GM19240 (cell line): ENCODE results near the gene PSD4.

ENCODE experiments used
- DNase-seq: peaks from one replicate; pipeline ENCODE4 v3.0.0; 2011; ENCODE audit warnings: low spot score; ENCODE audit not compliant: insufficient read length

The PSD4 gene

DNA sequence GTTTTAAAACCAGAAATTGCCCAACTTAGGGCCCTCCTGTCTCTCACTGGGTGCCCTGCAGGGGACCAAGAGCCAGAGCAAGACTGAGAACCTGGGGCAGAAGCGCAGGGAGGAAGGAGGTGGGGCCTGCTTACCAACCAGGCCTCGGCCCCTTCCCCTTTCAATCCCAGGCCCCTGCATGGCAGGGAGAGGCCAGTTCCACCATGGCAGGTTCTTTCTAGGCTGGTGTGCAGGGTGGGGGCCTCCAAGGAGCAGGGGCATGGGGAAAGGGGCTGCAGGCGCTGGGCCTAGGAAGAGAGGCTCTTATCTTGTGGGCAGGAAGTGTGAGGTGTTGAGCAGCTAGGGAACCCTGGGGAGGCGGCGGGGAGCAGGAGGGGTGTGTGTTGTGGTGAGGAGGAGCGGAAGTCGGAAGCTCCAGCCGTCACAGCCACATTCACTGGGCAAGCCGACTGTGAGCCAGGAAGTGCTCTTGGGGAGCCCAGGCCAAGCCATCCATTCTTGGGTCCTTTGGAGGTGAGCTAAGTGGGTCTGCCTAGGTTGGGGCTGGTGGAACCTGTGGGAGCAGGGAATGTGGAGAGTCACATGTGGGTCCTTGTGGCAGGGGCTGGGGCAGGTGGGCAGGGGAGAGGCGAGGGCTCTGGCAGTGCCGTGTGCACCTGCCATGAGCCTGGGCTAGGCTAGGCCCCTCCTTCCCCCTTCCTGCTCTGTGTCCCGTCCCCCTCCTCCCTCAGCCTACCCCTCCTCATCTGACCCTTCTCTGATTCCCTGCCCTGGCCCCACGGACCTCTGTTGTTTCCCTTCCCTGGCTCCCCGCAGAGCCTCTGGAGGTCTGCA is at the start of gene PSD4:
Gene PSD4 (plus strand): TSS at position 430 of the 834 bp plus-strand sequence. CDS start 8,486 bp downstream, outside the sequence.
- DNase-seq, result peak; percentile 84

DNA sequence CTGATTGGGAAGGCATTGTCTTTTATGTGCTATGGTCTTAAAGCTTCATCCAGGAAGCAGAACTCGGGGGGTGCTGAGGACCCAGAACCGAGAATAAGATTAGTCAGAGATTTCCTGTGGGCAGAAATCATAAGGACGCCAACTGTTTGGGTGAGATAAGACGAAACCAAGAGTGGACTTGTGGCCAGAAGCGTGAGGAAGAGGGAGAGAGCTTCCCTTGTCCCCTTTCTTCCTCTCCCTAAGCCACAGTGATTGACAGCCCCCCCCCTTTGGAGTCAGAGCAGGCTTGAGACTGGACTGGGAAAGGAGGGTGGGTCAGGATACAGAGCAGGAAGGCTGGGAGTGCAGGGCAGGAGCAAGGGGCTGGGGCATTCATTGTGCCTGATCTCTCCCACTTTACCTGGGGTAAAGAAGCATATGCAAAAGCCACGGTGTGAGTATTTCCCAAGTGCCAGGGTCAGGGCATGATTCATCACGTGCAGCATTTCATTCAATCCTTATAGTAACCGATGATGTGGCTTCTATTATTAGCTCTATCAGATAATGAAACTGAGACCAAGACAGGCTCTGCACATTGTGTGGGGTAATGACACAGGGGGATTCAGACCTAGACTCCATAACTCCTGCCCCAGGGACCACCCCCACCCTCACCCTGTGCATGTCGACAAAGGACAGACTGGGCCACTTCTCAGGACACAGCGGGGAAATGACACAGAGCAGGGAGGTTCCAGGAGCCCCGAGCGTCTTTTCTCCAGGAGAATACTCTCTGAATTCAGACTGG is 49.4 kb upstream of the PSD4 start:
- peak; percentile 32 for DNase-seq

DNA sequence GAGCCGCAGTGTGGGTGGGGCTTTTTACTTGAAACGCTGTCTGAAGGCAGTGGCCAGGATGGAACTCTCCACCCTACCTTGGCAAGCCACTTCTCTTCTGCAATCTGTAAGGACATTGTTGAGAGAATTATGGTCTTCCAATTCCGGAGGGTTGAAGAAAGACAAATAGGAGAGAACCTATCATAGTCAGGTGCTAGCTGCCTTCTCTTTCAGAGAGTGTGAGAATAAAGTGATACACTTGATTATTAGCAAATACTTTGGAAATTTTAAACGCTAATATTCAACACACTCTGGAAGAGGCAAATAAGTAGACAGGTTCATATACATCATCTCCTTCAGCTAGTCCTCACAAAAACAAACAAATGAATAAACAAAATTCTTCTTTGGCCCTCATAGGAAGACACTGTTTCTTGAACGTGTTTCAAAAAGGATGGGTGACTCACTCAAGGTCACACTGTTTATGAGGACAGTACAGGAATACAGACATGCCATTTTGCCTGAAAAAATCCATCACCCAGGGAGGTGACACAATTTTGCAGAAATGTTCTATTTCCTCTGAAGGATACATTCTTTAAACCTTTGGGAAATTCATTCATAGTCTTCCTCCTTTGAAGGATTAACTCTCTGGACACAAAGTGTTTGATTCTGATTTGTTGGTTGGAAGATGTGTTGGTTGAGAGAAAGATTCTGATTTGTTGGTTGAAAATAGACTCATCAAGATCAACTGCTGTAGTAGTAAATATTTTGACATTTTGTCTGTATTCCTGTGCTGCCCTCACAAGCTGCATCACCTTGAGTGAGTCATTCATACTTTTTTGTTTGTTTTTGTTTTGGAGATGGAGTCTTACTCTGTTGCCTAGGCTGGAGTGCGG is 48.6 kb upstream of the PSD4 start:
- DNase-seq, result no peak

DNA sequence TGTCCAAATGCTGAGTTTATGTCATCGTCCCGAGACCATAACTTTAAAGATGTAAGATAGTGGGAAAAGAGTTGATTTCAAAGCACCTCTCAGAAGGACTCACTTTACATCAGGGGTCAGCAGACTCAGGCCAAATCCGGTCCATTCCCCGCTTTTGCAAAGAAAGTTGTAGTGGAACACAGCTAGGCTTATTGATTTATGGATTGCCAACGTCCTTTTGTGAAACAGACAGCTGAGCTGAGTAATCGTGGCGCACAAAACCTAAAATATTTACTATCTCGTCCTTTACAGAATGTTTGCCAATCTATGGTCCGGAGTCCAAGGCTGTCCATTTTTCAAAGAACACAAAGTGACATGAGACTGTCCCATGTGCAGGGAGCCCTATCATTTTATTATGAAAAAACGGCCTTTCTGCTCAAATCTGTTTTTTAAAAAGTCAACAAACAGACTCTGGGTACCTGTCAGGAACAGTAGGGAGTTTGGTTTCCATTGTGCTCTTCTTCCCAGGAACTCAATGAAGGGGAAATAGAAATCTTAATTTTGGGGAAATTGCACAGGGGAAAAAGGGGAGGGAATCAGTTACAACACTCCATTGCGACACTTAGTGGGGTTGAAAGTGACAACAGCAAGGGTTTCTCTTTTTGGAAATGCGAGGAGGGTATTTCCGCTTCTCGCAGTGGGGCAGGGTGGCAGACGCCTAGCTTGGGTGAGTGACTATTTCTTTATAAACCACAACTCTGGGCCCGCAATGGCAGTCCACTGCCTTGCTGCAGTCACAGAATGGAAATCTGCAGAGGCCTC is 46.7 kb upstream of the PSD4 start, which contains the start of gene IL1RN:
Gene IL1RN (plus strand): TSS at position 754 of the 801 bp plus-strand sequence. CDS start 27 bp downstream, at position 781.
- no peak for DNase-seq

DNA sequence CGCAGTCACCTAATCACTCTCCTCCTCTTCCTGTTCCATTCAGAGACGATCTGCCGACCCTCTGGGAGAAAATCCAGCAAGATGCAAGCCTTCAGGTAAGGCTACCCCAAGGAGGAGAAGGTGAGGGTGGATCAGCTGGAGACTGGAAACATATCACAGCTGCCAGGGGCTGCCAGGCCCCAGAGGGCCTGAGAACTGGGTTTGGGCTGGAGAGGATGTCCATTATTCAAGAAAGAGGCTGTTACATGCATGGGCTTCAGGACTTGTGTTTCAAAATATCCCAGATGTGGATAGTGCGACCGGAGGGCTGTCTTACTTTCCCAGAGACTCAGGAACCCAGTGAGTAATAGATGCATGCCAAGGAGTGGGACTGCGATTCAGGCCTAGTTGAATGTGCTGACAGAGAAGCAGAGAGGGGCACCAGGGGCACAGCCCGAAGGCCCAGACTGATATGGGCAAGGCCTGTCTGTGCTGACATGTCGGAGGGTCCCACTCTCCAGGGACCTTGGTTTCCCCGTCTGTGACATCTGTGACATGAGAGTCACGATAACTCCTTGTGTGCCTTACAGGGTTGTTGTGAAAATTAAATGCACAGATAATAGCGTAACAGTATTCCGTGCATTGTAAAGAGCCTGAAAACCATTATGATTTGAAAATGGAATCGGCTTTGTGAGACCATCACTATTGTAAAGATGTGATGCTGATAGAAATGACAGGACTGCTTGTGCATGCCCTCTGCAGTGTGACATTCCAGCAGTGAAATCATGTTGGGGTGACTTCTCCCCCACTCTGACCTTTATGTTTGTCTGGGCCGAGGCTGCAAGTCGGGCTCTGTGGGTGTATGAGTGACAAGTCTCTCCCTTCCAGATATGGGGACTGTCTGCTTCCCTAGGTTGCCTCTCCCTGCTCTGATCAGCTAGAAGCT is 45.9 kb upstream of the PSD4 start:
- no peak for DNase-seq

DNA sequence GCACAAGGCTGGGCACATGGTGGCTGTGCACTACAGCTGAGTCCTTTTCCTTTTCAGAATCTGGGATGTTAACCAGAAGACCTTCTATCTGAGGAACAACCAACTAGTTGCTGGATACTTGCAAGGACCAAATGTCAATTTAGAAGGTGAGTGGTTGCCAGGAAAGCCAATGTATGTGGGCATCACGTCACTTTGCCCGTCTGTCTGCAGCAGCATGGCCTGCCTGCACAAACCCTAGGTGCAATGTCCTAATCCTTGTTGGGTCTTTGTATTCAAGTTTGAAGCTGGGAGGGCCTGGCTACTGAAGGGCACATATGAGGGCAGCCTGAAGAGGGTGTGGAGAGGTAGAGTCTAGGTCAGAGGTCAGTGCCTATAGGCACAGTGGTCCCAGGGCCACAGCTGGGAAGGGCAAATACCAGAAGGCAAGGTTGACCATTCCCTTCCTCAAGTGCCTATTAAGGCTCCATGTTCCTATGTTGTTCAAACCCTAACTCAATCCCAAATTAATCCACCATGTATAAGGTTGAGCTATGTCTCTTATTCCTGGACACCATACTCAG is 44.2 kb upstream of the PSD4 start:
- no peak for DNase-seq

DNA sequence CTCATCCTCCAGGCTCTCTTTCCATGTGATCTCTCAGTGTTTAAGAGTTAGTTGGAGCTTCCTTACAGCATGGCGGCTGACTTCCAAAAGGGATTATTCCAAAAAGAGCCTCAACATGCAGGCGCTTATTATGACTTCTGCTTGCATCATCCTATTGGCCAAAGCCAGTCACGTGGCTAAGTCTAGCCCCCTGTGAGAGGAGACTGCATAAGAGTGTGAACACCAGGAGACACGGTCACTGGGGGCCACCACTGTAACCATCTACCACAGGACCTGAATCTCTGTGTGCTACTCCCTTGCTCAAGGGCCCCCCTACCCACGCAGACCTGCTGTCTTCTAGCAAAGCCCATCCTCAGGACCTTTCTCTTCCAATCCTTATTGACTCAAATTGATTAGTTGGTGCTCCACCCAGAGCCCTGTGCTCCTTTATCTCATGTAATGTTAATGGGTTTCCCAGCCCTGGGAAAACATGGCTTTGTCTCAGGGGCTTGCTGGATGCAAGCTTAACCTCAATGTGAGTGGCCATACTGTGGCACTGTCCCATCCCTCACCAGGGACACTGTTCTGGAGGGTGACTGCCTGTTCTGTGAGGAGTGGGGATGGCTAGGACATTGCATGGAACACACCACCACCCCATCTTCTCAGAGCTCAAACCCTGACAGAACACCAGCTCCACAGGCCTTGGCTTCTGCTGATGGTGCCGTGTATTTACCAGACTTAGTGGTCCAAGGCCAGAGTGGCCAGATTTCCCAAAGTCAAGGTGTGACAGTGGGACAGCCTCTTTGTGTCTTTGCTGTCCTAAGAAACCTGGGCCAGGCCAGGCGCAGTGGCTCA is 42.2 kb upstream of the PSD4 start:
- DNase-seq, result no peak

DNA sequence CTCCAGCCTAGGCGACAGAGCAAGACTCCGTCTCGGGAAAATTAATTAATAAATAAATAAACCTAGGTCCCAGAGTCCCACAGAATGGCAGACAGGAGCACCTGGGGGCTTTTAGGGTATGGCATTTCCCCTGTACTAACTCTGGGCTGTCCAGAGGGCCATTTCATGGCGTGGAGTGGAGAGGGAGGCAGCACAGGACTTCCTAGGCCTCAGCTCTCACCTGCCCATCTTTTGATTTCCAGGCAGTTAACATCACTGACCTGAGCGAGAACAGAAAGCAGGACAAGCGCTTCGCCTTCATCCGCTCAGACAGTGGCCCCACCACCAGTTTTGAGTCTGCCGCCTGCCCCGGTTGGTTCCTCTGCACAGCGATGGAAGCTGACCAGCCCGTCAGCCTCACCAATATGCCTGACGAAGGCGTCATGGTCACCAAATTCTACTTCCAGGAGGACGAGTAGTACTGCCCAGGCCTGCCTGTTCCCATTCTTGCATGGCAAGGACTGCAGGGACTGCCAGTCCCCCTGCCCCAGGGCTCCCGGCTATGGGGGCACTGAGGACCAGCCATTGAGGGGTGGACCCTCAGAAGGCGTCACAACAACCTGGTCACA is 41.3 kb upstream of the PSD4 start:
- DNase-seq, result no peak

DNA sequence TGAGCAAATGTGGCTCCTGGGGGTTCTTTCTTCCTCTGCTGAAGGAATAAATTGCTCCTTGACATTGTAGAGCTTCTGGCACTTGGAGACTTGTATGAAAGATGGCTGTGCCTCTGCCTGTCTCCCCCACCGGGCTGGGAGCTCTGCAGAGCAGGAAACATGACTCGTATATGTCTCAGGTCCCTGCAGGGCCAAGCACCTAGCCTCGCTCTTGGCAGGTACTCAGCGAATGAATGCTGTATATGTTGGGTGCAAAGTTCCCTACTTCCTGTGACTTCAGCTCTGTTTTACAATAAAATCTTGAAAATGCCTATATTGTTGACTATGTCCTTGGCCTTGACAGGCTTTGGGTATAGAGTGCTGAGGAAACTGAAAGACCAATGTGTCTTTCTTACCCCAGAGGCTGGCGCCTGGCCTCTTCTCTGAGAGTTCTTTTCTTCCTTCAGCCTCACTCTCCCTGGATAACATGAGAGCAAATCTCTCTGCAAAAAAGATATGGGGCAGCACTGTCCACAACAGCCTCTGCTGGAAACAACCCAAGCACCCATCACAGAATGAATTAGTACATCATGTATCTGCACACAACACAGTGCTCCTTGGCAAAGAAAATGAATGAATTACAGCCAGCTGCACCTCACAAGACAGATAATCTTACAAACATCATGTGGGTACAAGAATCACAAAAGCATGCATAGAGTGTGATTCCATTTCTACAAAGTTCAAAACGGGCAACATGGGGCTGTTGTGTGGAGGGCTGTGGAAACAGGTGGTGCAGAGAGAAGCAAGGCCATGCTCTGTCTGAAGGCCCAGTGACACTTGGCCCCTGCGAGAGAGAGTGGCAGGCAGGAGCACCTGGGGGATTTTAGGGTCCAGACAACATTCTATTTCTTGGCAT is 39.8 kb upstream of the PSD4 start:
- DNase-seq, result no peak

DNA sequence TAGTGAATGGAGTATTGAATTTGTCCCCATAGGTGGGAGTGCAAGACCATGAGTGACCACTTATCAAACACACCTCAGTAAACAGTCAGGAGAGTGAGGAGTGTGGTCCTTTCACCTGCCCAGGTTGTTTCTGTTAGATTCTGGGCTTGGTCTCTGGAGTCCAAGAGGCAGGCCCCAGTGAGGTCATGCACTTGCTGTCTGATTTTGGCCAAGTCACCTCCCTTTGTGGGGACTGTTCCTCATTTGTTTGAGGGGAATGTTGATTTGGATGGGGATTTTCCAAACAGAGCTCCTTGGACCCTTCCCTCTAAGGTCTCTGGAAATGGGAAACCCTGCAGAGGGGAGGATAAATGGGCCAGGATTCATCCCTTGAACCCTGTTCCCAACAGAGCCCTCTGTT is 39.1 kb upstream of the PSD4 start:
- no peak for DNase-seq

DNA sequence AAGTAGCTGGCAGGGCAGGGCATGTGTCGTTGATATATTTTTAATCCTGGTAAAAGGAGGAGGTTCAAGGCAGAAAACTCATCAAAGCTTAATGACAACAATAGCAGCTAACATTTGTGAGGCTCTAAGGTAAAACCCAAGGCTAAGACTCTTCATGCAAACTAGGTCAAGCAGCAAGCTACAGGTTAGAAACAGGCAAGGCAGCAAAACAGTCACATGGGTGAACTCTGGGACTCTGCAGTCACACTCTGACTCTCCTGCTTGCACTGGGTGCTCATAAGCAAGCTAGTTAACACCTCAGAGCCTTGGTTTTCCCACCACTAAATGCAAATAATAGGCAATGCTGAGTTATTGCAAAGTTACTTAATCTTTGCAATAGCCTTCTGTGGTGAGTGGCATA is 38.5 kb upstream of the PSD4 start:
- DNase-seq, result no peak

DNA sequence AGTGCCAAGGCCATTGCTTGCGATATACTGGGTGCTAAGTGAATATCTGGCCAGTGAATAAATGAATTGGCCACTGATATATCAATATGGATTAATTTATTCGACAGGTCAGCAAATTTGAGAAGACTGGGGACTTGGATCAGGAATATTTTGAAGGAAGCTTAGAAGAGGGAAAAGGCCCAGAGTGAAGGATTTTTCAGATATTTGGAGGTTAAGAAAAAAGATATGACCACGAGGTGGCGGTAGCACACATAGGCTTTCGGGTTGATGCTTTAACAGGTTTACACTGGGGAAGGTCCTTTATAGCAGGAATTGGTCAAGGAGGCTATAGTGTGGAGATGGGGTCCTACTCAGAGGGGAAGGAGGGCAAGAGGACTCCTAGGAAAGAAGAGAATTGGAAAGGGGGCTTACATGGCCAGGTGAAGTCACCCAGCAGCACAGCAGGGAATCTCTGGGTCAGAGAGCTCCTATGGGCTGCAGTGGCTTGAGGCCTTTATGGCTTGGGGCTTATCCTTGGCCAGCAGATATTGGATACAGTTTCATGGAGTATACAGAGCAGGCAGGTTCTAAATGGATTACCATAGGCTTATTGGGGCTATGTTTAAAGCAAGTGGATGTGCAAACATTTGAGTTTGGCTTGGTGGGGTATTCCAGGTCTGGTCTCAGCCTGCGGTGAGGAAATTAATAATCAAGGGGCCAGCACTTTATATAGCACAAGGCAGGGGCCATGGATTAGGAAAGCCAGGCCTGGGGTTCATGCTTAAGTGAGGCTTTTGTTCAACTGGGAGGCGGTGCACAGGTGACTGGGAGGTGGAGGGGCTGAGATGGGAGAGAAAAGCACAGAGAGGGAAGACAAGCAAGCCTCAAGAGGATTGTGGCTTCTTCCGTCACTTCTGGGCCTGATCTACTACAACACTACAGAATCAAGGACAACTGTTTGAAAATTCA is 36.7 kb upstream of the PSD4 start:
- DNase-seq, result no peak

DNA sequence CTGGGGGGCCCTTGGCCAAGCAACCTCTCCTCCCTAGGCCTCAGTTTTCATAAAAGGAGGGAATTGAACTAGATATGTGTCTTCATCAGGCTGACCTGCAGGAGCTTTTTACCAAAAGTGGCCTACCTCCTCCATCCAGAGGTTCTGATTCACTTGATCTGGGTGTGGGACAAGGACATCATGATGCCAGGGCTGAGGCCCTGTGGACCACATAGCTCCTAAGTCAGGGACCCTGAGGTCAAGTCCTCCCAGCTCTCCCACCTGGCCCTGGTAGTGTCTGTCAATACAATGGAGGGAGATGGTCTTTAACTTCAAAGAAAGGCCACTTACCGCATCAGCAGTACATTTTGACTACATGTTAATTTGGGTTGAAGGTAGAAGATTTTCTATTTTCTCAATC is 35.9 kb upstream of the PSD4 start:
- no peak for DNase-seq

DNA sequence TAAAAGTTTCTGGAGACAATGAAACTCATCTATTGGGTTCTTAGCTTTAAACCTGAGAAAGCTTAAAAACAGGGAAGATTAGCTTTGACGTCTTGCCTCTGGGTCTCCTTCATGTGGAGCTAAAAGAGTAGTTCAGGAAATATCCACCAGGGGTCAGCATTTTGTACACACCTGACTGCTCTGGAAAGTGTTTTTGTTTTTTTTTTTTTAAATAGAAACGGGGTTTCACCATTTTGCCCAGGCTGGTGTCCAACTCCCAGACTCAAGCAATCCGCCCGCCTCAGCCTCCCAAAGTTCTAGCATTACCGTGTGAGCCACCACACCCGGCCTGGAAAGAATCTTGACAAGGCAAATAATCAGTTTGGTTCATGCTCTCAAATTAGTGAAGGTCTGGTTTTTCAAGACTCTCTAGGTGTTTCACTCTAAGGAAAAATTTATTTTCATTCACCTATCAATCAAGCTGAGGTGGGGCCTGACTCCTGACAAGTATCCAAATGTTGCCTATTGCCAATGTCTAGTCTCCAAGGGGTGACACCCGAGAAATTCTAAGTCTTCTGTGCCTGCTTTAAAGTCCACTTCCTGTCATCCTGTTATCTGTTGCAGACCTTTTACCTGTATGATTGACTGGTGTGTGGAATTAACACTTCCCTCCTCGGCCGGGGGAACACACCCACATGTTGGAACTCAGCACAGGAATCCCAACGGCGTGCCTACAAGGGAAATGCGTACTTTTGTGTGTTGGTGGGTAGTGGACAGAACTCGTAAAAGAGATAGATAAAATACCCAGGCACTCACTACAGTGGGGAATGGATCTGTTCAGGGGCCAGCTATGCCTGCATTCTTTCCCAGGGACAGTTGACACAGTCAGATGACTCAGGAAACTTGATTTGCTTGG is 35.1 kb upstream of the PSD4 start:
- DNase-seq, result peak; percentile 62

DNA sequence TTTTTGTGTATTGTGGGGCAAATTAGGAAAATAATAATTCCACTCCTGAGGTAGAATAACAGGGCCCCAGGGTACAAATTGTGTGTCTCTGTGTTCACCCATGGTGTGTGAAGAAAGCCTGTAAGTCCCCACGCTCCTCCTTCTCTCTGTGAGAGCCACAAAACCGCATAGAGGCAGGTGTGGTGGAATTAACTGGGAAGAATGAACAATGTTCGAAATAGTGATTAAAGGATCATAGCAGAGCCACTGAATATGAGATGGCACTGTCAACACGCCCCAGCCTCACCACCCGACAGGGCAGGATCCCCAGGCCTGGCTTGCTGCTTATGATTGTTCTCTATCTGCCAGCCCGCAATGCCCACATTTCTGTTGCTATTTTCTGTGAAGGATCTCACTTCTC is 32.3 kb upstream of the PSD4 start:
- DNase-seq, result no peak
